ENCODE measurements around the gene EFNA2. TPM values are rescaled to one million over a fixed set of nuclear protein-coding genes. Genes with fewer than 3 reads are reported as not detected.

Gene EFNA2
- polyA plus RNA-seq, 1 donor (not counting 4 experiments of a cell fraction or from before 2014, with no cell fraction given): not detected

DNA sequence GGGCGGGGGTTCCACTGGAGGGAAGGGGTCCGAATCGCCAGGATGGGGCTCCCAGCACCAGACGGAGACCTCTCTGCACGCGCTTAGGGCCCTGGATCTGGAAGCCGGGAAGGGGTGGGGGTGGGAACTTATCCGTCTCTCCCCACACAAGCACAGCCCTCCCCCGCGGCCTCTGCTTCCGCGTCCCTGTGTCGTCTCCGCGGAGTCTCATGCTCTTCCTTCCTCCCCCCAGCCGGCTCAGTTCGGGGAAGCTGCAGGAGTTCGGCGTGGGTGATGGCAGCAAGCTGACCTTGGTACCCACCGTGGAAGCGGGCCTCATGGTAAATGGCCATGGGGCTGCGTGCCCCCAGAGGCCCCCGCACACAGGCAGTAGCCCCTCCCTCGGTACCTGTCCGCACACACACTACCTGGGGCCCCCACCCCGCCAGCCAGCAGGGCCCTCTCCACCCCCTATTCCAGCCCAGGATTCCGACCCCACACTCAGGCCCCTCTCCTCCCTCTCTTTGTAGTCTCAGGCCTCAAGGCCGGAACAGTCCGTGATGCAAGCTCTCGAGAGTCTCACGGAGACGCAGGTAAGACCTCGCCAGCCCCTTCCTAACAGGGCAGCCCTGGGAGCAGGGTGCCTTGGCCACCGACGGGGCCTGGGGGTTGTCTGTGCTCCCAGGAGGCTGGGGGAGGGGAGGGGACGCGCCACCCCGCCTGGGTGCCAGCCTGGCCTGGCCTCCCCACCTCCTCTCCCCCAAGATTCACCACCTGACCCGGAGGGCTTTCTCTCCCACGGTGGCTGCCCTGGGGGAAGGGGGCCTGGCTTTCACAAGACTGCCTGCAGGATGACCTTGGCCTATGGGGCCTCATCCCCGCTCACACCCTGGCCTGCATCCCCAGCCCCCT is 34.1 kb upstream of the EFNA2 start:
- Histone ChIP-seq H3K4me1 (ENCODE audit: control insufficient read depth, extremely low read depth, insufficient read depth, low read length) (peaks cover 9% of the 10 kb centered on the region), H2AFZ (ENCODE audit: control insufficient read depth, low read length) (no peak overlapping the region), H3K36me3 (ENCODE audit: control insufficient read depth in 2 of 2, extremely low read depth in 1 of 2, insufficient read depth in 2 of 2, low read length in 2 of 2) (peaks cover 19 to 30% of the 10 kb centered on the region in 2 experiments), H3K9me1 (ENCODE audit: control insufficient read depth, extremely low read depth, insufficient read depth, low read length) (no peaks in the 10 kb centered on the region), H3K9me3 (ENCODE audit: control insufficient read depth, low read depth, low read length) (no peaks in the 10 kb centered on the region), H4K20me1 (ENCODE audit: control insufficient read depth, extremely low read depth, insufficient read depth, low read length) (peaks cover 7% of the 10 kb centered on the region), H3K79me2 (ENCODE audit: control insufficient read depth, insufficient read depth, low read length) (peaks cover 49% of the 10 kb centered on the region), H3K9ac (ENCODE audit: control insufficient read depth, extremely low read depth, insufficient read depth, low read length) (peak overlapping the region; percentile 83), H3K27me3 (ENCODE audit: control insufficient read depth, extremely low read depth, insufficient read depth, low read length) (no peaks in the 10 kb centered on the region), H3K4me2 (ENCODE audit: control insufficient read depth, extremely low read depth, insufficient read depth, low read depth, low read length) (peak overlapping the region; percentile 81), H3K27ac (ENCODE audit: control insufficient read depth, insufficient read depth, low read length) (peak overlapping the region; percentile 69), H3K4me3 (ENCODE audit: control insufficient read depth in 2 of 3, extremely low read depth in 1 of 3, insufficient read depth in 2 of 3, low read depth in 1 of 3, low read length in 3 of 3) (peak overlapping the region; percentile 83 to 87 (median 85))
- DNase-seq (ENCODE audit: low read depth, low spot score) (no peak), FAIRE-seq (no peak)
- TF ChIP-seq, protein P1, sequence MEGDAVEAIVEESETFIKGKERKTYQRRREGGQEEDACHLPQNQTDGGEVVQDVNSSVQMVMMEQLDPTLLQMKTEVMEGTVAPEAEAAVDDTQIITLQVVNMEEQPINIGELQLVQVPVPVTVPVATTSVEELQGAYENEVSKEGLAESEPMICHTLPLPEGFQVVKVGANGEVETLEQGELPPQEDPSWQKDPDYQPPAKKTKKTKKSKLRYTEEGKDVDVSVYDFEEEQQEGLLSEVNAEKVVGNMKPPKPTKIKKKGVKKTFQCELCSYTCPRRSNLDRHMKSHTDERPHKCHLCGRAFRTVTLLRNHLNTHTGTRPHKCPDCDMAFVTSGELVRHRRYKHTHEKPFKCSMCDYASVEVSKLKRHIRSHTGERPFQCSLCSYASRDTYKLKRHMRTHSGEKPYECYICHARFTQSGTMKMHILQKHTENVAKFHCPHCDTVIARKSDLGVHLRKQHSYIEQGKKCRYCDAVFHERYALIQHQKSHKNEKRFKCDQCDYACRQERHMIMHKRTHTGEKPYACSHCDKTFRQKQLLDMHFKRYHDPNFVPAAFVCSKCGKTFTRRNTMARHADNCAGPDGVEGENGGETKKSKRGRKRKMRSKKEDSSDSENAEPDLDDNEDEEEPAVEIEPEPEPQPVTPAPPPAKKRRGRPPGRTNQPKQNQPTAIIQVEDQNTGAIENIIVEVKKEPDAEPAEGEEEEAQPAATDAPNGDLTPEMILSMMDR (optimal IDR thresholded peaks at IDR 0.05 in 1 of 3, IDR thresholded peaks at IDR 0.05 in 1 of 3, conservative IDR thresholded peaks at IDR 0.05 in 1 of 3; ENCODE audit: extremely low read depth in 1 of 3, insufficient read depth in 2 of 3, low read length in 3 of 3): no peak
- no peak for TF ChIP-seq EZH2 (IDR thresholded peaks at IDR 0.05; ENCODE audit: low read length)
- dilution Hi-C loops (cut with MboI; ENCODE audit: extremely low pct_ligation_motif_present, low sequenced_read_pairs): no loop called here

DNA sequence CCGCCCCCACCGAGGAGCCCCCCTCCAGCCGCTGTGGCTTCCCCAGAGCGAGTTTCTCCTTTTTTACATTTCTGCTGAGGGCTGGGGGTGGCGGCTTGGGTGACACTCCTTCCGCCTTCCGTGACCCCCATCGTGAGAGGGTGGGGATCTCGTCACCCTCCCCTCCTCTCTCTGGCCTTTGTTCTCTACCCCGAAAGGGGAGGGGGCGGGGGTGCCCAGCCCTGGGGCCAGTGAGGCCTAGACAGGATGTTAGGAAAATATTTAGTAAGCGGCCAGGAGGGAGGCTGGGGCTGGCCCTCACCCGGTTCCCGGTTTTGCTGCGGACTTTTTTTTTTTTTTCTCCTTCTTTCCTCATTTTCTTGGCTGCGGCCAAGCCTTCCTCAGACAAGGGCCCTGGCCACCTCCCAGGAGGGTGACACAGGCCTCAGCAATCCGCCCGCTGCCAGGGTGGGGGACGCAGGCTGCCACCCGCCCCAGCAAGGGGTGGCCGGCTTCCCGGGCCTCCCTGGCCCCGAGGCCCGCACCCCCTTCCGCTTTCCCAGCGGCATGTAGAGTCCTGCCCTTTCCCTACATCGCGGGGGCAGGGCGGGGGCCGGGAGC is 33.4 kb upstream of the EFNA2 start:
- Histone ChIP-seq H3K4me3 (ENCODE audit: control insufficient read depth in 2 of 3, extremely low read depth in 1 of 3, insufficient read depth in 2 of 3, low read depth in 1 of 3, low read length in 3 of 3) (peak overlapping the region; percentile 83 to 87 (median 85)), H3K79me2 (ENCODE audit: control insufficient read depth, insufficient read depth, low read length) (peaks cover 55% of the 10 kb centered on the region), H3K36me3 (ENCODE audit: control insufficient read depth in 2 of 2, extremely low read depth in 1 of 2, insufficient read depth in 2 of 2, low read length in 2 of 2) (peaks cover 23 to 37% of the 10 kb centered on the region in 2 experiments), H3K27me3 (ENCODE audit: control insufficient read depth, extremely low read depth, insufficient read depth, low read length) (no peaks in the 10 kb centered on the region), H3K9ac (ENCODE audit: control insufficient read depth, extremely low read depth, insufficient read depth, low read length) (peak overlapping the region; percentile 83), H3K4me2 (ENCODE audit: control insufficient read depth, extremely low read depth, insufficient read depth, low read depth, low read length) (peak overlapping the region; percentile 81), H2AFZ (ENCODE audit: control insufficient read depth, low read length) (no peak overlapping the region), H3K9me3 (ENCODE audit: control insufficient read depth, low read depth, low read length) (no peaks in the 10 kb centered on the region), H3K27ac (ENCODE audit: control insufficient read depth, insufficient read depth, low read length) (peak overlapping the region; percentile 69), H3K4me1 (ENCODE audit: control insufficient read depth, extremely low read depth, insufficient read depth, low read length) (peaks cover 11% of the 10 kb centered on the region), H4K20me1 (ENCODE audit: control insufficient read depth, extremely low read depth, insufficient read depth, low read length) (peaks cover 12% of the 10 kb centered on the region), H3K9me1 (ENCODE audit: control insufficient read depth, extremely low read depth, insufficient read depth, low read length) (no peaks in the 10 kb centered on the region)
- dilution Hi-C loops (cut with MboI; ENCODE audit: extremely low pct_ligation_motif_present, low sequenced_read_pairs): no loop called here
- FAIRE-seq (peak; percentile 48), DNase-seq (ENCODE audit: low read depth, low spot score) (no peak)
- TF ChIP-seq, protein P1 (optimal IDR thresholded peaks at IDR 0.05 in 1 of 3, IDR thresholded peaks at IDR 0.05 in 1 of 3, conservative IDR thresholded peaks at IDR 0.05 in 1 of 3; ENCODE audit: extremely low read depth in 1 of 3, insufficient read depth in 2 of 3, low read length in 3 of 3): no peak
- no peak for TF ChIP-seq EZH2 (IDR thresholded peaks at IDR 0.05; ENCODE audit: low read length)
